GM21381 (cell line): Measurements from ENCODE around the gene PERM1.
"Not testable (repeated sequence)": the region's sequence is repeated elsewhere in the genome, so short reads cannot be mapped to it uniquely, and the experiment has no call there.

Experiments used
- ATAC-seq: cut with Tn5 transposase; IDR thresholded peaks from one replicate; pipeline ENCODE4 v1.9.1; 2021; ENCODE audit warnings: mild to moderate bottlenecking, moderate library complexity; ENCODE audit not compliant: unreplicated experiment

The PERM1 gene

GRCh38 chr1:1017397-1018320 lies 35.8 kb upstream of the PERM1 start:
- ATAC-seq: not testable (repeated sequence)

DNA sequence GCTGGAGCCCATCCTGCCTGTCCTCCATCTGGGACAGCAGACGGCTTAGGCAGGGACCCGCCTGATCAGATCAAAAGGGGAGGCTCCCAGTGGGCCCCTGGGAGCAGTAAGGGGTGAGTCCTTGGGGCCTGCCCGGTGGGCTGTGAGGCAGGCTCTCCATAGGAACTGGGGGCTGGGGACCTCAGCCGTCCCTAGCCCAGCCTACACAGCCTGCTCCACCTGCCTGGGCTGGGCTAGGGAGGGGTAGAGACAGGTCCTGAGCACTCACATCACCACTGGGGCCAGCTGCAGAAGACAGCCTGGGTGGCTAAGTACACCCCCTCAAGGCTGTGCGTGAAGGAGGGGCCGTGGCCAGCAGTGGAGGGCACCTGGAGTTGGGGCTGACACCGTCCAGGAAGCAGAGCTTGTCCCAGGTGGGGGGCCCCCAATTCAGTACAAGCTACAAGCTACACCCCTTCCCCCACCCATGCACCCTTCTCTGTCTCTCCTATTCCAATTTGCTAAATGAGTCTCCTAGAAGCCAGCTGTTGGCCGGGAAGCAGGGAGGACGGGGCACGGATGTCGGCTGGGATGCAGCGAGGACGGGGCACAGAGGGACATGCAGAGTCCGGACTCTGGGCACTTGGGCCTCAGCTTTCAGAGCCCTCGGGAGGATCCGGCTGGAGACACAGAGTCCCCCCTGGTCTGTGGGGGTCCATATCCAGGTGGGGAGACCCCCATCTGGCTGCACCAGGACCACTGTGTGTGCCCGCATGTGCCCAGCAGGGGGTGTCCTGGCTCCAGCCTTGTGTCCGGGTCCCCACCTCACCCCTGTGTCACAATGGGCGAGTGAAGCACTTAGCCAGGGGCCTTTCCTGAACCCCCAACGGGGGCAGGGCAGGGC lies 33.1 kb upstream of the PERM1 start:
- ATAC-seq: no peak

GRCh38 chr1:1013922-1014648 lies 32.2 kb upstream of the PERM1 start:
- ATAC-seq: no peak

DNA sequence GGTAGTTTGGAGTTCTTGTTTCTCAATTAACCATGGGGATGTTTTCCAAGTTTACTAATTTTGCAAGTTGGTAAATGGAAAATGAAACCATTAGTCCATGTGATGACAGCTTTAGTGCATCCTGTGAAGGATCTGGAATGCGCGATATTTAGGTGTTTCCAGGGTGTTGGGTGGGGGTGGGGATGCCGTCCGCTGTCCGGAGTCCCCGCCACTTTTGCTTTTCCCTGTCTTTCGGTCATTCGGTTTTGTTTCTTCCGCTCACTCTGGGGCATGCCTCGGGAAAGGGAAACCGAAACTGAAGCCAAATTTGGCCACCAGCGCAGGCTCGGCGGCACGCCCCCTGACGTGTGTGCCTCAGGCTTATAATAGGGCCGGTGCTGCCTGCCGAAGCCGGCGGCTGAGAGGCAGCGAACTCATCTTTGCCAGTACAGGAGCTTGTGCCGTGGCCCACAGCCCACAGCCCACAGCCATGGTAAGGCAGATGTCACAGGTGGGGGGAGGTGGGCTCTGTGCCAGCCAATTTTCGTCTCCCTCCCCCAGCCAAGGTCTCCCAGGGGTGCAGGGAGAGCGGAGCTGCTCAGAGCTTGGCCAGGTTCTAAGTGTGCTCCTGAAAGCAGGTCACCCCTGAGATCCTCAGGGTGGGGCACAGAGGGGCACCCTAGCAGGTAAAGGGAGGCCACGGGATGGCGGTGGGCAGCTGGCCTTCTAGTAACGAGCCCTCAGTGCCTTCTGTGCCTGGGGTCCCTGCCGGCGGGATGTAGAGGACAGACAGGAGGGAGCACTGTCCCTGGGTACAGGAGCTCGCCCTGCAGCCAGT lies 31.4 kb upstream of the PERM1 start, which contains the start of gene ISG15:
Gene ISG15, plus strand, starts transcription at position 393 of the 817 bp plus-strand sequence. Its CDS starts 77 bp downstream, at position 470.
- peak; percentile 81 for ATAC-seq

GRCh38 chr1:1012736-1013104 lies 30.8 kb upstream of the PERM1 start:
- not testable (repeated sequence) for ATAC-seq

DNA sequence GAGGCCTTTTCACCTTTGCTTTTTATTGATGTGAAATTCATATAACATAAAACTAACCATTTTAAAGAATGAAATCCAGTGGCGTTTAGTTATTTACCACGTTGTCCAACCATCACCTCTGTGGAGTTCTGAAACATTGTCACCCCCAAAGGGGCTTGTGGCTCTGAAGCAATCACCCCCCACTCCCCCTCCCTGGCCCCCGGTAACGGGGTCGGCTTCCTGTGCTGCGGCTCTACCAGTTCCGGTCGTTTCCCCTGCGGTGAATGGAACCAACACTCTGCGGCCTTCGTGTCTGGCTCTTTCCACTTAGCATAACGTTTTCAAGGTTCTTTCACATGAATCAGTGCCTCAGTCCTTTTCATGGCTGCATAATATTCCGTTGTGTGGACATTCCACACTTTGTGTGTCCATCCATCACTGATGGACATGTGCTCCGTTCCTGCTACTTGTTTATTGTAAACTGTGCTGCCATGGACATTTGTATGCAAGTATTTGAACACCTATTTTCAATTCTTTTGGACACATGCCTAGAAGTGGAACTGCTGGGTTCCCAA lies 29.6 kb upstream of the PERM1 start:
- no peak for ATAC-seq

- ATAC-seq: not testable (repeated sequence)
Measured at GRCh38 chr1:1010131-1010530, 28.2 kb upstream of the PERM1 start.

DNA sequence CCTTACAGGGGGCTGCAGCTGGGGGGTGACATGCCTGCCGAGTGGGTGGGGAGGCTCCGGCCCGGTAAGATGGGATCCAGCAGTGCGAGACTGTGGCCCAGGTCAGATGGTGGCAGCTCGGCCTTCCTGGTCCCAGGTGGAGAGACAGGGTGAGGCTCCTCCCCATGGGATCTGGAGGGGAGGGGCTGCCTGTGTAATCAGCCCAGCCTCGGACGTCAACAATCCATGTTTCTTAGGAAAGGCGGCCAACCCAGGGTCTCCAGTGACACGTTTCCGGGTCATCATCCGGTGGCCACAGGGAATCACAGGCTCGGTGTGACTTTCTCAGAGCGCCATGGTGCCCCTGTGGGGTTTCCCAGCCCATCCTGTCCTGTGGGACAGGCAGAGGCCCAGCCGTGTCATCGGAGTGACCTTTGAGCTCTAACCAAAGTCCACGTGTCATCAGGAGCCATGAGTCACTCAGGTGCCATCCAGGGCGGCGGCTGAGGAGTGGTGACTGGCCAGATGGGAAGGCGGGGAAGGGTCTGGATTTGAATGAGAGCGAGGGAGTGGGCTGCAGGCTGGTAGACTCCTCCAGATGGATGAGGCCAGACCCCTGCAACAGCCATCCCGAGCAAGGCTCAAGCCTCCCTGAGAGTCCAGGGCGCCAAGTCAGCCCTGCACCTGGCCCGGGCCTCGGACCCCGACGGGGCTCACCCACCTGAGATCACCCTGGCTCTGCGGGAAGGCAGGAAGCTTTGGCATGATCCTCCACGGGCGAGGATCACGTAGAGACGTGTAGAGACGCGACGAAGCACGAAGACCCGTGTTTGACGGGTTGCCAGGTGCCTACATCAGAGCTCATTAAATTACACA lies 24.6 kb upstream of the PERM1 start:
- ATAC-seq: no peak

GRCh38 chr1:1005774-1006304 lies 23.9 kb upstream of the PERM1 start:
- no peak for ATAC-seq

- no peak for ATAC-seq
Measured at GRCh38 chr1:1004780-1005697, 23.1 kb upstream of the PERM1 start.

DNA sequence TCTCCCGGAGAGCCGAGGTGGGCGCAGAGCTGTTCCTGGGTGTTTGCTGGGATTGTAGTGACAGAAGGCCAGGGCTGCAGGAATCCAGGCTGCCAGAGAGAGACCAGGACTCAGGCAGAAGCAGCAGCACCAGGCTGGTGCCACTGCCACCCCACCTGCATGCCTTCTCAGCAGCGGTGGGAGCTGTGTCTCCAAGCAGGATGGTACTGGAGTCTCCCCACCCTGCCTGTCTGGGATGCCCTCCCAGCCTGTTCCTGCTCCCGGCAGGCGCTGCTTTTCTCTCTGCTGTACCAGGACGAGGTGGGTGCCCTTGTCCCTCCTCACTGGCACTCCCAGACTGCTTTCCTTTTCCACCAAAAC lies 22.5 kb upstream of the PERM1 start:
- no peak for ATAC-seq

DNA sequence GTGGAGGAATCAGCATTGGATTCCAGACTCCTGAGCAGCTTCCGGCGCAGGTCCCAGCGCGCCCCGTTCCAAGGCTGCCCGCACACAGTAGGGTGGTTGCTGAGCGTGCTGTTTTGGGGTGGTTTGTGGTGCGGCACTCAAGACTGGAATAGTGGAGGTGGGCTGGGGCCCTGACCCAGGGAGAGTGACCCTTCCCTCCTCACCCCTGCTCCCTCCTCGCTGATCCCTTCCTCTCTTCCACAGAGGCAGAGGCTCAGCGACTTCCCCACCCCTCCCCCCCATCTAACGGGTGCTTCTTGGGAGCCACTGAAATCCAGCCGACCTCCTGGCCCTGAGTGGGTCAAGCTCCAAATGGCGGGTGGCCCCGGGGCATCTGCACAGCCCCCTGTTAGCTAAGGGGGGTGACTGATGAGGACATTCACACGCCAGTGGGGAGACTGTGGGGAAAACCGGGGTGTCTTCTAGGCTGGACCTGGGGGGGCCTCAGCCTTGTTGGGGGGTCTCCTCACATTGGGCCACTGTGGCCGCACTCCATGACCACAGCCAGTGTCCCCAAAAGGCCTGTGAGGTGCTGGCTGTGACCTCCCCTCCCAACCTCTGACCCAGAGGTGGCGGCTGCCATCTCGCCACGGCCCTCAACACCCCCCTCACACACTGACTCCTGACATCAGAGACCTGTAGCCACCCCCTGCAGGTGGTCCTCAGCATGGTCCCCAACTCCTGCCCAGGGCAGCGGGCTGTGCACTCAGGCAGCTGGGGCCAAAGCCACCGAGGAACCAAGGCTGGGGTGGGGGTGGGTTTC lies 21.9 kb upstream of the PERM1 start:
- no peak for ATAC-seq

DNA sequence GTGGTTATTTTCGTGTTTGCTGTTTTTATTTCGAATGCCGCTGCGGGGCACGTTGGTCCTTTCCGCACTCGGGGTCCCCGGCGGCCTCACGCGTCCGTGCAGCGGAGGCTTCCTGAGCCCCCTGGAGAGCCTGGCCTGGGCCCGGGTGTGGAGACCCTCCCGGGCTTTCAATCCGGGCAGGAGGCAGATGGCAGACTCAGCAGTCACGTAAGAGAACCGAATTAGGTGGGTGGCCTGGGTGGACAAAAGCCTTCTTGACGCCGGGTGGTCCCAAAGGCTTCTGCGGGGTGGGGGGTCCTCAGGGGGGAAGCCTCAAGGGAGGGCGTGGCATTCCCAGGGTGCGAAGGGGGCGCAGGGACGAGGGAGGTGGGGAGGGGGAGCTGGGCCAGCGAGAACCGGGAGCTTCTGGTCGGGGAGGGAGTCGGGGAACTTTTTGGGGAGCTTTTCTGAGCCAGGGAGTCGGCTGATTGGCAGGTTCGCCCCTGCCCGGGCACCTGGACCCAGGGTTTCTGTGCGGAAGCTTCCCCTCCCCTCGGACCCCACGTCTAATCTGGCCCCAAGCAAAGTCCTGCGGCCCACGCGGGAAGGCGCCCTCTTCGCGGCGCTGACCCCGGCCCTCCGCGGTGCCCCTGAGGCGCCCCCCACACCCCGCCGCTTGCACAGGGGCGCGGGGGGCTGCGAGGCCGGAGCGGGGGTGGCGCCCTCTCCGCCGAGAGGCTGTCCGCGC lies 19.3 kb upstream of the PERM1 start:
- no peak for ATAC-seq

GRCh38 chr1:1000357-1001056 lies 18.6 kb upstream of the PERM1 start:
- ATAC-seq: peak; percentile 22

DNA sequence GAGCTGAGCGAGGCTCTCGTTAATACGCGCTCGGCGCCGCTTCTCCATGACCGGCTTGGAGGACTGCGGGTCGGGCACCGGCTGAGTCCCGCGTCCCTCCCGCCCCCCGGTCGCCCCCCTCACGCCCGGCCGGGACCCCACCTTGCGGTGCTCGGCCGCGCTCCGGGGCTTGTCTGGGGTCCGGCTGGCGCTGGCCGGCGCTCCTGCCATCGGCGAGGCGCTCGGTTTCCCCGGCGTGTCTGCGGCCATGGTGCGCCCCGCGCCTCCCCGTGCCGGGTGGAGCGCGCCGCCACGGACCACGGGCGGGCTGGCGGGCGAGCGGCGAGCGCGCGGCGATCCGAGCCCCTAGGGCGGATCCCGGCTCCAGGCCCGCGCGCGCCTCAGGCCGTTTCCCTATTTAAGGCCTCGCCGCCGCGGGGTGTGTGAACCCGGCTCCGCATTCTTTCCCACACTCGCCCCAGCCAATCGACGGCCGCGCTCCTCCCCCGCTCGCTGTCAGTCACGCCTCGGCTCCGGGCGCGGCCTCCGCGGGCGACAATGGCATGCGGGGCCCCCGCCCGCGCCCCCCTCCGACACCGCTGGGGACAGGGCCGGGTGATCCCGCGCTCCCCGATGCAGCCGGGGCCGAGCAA lies 17.9 kb upstream of the PERM1 start, which contains the start of gene HES4:
Gene HES4, minus strand, starts transcription at position 373 of the 632 bp plus-strand sequence. Its CDS starts 124 bp downstream, at position 249.
- peak; percentile 54 for ATAC-seq
